Measurements from ENCODE around the gene METTL25B.

GRCh38 chr1:156697481-156697880, 30.8 kb upstream of the METTL25B start:
- TF ChIP-seq CTCF (IDR thresholded peaks at IDR 0.05; ENCODE audit: low read depth, low read length) (no peak), EZH2phosphoT487 (IDR thresholded peaks at IDR 0.05; ENCODE audit: low read depth) (no peak)
